ENCODE results near the gene DUSP6.

Gene DUSP6, protein sequence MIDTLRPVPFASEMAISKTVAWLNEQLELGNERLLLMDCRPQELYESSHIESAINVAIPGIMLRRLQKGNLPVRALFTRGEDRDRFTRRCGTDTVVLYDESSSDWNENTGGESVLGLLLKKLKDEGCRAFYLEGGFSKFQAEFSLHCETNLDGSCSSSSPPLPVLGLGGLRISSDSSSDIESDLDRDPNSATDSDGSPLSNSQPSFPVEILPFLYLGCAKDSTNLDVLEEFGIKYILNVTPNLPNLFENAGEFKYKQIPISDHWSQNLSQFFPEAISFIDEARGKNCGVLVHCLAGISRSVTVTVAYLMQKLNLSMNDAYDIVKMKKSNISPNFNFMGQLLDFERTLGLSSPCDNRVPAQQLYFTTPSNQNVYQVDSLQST

DNA sequence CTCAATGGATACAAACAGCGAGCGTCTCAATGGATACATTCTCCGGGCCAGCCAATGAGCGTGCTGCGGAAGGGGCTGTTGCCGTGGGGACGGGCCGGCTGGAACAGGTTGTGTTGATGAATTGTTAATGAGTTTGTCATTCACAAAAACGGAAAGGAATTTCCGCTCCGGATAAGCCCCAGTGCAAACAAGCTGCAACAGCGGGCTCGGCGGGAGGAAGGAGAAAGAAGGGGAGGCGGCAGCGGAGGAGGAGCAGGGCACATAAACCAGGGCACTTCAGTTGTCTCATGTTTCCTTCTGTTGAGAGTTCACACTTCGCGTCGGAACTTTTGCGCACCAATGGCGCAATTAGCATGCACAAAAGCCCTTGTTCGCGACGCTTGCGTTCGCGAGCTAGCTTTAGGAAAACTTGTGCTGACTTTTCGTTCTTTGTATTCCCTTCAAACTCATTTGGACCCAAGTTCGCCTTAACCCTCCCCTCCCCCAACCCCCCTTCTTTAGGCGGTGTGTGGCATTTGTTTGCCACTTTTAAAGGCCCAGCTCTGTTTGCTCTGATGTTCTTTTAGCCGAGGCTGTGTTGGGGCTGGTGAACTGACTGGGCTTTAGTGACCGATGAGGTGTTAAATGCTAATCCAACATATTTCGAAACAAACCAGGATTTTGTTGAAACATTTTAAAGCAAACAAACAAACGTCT lies at the start of gene DUSP6:
DUSP6 (minus strand) TSS at position 10 of the 696 bp plus-strand sequence. CDS start 462 bp downstream, outside the sequence.
- peak; percentile 99 for DNase-seq

- no peak for DNase-seq
Measured at GRCh38 chr12:89401433-89402058, 49.2 kb upstream of the DUSP6 start.

DNA sequence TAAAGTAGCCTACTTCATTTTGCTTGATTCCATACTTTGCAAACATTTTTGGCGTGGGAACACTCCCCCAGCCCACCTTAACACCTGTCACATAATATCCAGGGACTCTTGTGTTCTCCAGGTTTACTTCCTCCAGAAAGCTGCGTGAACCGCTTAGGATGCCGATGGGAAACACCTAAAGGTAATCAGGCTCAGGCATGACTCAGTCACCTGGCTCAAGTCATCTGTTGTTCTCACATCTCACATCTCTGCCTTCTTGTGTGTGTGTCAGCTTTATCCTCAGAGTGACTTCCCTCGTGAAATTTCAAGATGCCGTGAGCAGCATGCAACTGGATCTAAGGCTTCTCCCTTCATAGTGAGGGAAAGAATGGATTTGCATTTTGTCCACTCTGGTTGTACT lies 48.1 kb upstream of the DUSP6 start:
- no peak for DNase-seq

DNA sequence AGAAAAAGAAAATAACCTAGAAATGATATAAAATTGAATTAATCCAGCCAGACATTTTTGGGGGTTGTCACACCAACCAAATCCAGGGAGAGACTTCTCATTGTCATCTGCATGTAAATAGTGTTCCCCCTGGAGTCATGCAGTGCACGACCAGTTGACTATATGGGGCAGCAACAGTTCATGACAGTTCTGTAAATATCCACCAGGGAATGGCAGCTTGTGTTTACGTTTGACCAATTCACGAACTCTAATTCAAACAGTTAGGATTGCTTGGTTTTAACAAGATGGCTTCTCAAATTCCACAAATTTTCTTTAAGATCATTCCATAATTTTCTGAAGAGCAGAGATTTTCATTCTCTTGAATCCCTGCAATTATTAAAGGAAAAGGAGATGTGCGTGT lies 43.4 kb upstream of the DUSP6 start:
- no peak for DNase-seq

GRCh38 chr12:89393551-89394121 lies 41.3 kb upstream of the DUSP6 start:
- no peak for DNase-seq

GRCh38 chr12:89392391-89392790 lies 40.1 kb upstream of the DUSP6 start:
- DNase-seq = no peak

DNA sequence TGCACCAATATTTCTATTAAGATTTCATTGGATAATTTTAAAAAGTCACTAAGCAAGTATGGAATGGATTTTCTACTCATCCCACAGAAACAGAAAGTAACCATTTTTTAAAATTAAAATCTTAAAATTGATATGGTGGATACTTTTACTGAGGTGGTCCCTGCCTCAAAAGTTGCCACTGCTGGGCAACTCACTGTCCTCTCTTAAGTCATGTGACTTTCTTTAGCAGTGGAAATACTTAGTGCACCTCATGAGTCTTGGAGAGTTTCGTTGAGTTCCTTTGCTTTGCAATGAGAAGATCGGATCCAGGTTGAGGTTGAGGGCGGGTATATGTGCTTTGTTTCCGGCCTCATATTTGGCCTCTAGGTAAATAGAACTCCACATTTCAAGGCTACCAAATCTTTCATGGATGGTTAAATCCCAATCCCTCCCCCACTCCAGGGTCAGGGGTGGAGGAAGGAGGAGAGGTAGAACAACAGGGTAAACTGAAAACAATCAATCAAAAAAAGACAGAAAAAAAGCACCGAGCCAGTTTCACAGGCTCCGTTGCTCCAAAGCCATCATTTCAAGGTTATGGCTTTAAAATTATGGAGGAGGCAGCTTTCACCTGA lies 39.5 kb upstream of the DUSP6 start:
- DNase-seq = no peak

DNA sequence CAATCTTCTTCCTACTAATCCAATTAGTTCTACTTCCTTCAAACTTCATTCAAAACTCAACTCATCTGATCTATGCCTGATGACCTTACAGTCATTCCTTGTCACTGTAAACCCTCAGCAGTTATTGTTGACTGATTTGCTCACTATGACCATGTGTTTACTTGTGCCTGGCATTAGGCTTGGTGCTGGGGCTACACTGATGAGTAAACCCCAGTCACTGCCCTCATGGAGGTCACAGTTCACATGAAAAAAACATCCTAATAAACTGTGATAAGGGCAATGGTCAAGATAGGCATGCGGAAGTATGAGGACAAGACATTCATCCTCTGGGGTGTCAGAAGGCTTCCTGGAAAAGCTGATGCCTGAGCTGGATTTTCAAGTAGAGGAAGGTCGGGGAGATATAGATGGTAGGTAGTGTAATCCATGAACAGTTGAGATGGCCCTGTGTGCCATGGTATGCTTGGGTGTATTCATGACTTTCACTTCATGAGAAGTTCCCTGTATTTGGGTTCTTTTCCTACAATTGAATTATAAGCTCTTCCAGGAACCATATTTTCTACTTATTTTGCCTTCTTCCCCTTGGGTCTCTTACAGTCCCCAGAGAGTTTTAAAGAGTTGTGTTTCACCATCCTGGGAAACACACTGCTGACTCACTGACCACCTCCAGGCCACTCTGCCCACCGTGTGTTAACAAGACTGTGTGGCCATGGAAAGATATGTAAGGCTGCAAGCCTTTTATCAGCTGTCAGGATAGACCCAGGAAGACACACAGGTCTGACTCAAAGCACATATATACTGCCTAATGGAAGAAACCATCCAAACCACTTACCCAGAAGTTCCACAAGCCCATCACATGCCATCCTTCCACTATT lies 38.7 kb upstream of the DUSP6 start:
- peak; percentile 76 for DNase-seq

- DNase-seq = no peak
Measured at GRCh38 chr12:89389755-89390661, 37.7 kb upstream of the DUSP6 start.

- DNase-seq = no peak
Measured at GRCh38 chr12:89386138-89386537, 33.8 kb upstream of the DUSP6 start.

DNA sequence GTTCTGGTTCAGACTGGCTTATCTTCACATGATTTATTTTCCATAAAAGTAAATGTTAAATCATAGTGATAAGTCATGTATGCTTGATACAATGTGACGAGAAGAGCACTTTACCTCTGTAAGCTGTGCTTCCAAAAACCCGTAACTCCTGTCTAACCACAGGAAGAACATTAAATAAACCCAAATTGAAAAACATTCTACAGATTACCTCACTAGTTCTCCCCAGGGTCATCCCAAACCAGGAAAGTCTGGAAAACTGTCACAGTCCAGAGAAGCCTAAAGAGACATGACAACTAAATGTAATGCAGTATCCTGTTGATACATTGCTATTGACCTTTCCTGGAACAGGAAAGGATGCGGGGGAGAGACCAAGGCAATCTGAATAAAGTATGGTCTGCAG lies 32.5 kb upstream of the DUSP6 start:
- no peak for DNase-seq

GRCh38 chr12:89384050-89384758 lies 31.9 kb upstream of the DUSP6 start:
- peak; percentile 75 for DNase-seq

- no peak for DNase-seq
Measured at GRCh38 chr12:89383235-89384049, 31.1 kb upstream of the DUSP6 start.

DNA sequence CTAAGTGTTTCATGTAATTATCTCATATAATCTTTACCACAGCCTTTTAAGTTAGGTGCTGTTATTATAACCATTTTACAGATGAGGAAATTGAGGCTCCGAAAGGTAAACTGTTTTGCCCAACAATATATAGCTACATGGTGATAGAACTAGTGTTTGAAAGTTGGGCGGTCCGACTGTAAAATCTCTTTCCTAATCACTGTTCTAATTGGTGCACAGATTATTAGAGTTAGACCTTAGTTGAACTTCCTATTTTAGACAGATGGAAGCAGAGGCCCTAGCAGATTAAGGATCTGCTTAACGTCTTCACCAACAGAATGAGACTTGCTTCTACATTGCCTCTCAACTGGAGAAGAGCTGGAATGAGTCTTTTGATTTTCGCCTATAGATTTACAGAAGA lies 30.0 kb upstream of the DUSP6 start:
- no peak for DNase-seq

DNA sequence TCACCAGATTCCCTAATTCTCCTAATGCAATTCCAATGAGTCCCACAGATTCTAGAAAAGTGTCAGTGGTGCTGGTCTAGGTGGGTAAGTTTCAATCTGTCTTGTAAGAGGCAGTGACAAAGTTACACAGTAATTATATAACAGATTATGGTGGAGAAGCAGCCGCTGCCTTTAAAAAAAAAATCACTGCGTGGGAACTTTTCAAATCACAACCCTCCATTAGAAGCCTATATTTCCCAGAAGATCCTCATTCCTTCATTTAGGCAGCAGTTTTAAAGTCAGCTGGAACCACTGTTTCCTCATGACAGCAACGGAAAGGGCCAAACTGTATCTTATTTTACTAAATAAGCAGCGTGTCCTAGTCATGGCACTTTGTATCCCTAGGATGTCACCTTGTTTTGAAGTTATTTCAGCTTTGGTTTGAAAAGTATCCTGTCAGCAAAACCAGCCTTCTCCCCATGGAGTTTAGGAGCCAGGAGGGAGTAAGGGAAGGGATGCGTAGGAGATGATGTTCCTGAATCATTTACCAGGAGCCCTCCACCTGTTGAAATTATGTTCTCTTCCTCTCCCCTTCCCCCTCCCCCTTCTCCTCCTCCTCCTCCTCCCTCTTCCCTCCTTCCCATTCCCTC lies 27.7 kb upstream of the DUSP6 start:
- DNase-seq = no peak

GRCh38 chr12:89379148-89379838 lies 27.0 kb upstream of the DUSP6 start:
- no peak for DNase-seq

DNA sequence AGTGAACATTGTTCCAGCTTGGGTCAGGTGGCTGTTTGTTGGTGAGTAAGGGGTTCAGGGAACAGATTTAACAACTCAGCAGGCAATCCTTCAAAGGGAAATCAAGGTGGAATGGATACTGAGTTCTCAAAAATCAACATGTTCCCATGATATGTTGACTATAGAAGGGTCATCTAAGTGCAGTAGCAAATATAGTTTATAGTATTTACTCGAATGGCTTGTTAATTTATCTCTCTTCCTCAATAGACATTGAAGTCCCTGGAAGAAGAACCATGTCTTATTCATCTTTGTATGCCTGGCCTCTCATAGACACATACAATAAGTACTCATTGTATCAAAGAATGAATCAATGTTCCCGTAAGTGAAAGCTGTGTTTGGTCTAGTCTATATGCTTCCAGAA lies 24.5 kb upstream of the DUSP6 start:
- DNase-seq = no peak

- DNase-seq = no peak
Measured at GRCh38 chr12:89376202-89376529, 23.9 kb upstream of the DUSP6 start.
